Measurements from ENCODE around the gene DMWD.

DMWD gene

DNA sequence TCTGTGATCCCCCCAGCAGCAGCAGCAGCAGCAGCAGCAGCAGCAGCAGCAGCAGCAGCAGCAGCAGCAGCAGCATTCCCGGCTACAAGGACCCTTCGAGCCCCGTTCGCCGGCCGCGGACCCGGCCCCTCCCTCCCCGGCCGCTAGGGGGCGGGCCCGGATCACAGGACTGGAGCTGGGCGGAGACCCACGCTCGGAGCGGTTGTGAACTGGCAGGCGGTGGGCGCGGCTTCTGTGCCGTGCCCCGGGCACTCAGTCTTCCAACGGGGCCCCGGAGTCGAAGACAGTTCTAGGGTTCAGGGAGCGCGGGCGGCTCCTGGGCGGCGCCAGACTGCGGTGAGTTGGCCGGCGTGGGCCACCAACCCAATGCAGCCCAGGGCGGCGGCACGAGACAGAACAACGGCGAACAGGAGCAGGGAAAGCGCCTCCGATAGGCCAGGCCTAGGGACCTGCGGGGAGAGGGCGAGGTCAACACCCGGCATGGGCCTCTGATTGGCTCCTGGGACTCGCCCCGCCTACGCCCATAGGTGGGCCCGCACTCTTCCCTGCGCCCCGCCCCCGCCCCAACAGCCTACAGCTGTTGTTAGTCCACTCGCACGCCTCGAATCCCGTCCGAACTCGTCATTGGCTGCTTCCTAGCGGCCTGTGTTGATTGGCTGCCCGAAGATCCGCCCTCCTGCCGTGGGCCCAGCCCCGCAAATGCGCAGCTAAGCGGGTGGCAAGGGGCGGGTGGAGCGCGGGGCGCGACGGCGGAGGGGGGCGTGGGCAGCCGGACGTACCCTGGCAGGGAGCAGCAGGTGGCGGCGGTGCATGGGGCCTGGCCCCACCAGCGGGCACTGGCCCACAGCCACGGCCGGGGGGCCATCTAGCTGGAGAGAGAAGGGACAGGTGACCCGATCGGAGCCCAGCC, 22.2 kb downstream of the DMWD start:
- peak; percentile 91 for DNase-seq (ENCODE audit: low spot score)

DNA sequence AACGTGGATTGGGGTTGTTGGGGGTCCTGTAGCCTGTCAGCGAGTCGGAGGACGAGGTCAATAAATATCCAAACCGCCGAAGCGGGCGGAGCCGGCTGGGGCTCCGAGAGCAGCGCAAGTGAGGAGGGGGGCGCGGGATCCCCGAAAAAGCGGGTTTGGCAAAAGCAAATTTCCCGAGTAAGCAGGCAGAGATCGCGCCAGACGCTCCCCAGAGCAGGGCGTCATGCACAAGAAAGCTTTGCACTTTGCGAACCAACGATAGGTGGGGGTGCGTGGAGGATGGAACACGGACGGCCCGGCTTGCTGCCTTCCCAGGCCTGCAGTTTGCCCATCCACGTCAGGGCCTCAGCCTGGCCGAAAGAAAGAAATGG, 22.8 kb downstream of the DMWD start:
- DNase-seq (ENCODE audit: low spot score): peak; percentile 60

GRCh38 chr19:45768984-45769782, 23.5 kb downstream of the DMWD start, which contains the start of gene SIX5:
TSS of gene SIX5 (minus strand) at chr19:45769252. CDS start at chr19:45768844, 408 bp downstream.
- DNase-seq (ENCODE audit: low spot score): peak; percentile 93

- no peak for DNase-seq (ENCODE audit: low spot score)
Measured at GRCh38 chr19:45768655-45768983, 24.0 kb downstream of the DMWD start.

- no peak for DNase-seq (ENCODE audit: low spot score)
Measured at GRCh38 chr19:45767881-45768654, 24.6 kb downstream of the DMWD start.

DNA sequence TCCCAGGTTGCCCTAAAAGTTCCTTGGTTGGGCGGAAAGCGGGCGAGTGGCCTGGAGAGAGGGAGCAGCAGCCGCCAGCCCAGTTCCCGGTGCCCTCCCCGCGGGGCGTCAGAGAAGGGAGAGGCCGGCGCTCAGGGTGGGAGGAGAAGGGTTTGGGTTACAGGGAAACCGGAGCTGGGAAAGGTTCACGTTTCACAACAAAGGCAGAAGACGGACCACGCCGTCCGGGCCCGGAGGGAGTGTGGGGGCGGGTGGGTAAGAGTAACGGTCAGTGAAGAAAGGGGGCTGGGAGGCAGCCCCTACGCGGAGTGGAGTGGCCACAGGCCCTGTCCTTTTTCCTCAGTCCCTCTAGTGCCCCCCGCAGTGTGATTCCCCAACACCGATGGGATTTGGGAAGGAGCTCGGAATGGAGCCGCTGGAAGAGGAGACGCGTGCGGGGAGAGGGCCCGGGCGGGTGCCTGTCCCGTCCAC, 25.2 kb downstream of the DMWD start:
- DNase-seq (ENCODE audit: low spot score): no peak

- no peak for DNase-seq (ENCODE audit: low spot score)
Measured at GRCh38 chr19:45766869-45767346, 25.7 kb downstream of the DMWD start.

GRCh38 chr19:45766296-45766868, 26.3 kb downstream of the DMWD start:
- DNase-seq (ENCODE audit: low spot score): no peak

DNA sequence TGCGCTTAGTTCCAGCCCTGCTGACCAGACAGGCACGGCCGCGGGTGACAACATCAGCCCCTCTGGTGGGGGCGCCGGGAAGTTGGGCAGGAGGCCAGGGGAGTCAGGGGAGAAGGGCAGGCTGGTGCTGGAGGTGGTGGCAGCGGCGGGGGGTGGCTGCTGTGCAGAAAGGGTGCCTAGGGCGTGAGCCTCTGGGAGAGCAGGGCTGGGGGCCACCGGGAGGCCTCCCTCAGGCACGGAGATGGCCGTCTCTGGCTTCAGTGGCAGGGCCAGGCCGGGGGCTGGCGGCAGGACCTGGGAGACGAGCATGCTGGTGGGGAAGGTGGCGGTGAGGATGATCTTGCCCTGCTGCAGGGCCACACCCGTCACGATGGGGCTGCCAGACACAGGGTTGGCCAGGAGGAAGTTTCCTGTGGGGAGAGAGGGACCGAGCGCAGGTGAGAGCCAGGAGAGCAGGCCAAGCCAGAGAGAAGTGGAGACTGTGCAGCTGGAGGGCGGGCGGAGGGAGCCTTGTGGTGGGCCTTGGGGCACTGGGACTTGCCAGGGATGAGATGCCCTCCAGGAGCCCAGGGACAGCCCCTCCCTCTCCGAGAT, 26.8 kb downstream of the DMWD start:
- no peak for DNase-seq (ENCODE audit: low spot score)

DNA sequence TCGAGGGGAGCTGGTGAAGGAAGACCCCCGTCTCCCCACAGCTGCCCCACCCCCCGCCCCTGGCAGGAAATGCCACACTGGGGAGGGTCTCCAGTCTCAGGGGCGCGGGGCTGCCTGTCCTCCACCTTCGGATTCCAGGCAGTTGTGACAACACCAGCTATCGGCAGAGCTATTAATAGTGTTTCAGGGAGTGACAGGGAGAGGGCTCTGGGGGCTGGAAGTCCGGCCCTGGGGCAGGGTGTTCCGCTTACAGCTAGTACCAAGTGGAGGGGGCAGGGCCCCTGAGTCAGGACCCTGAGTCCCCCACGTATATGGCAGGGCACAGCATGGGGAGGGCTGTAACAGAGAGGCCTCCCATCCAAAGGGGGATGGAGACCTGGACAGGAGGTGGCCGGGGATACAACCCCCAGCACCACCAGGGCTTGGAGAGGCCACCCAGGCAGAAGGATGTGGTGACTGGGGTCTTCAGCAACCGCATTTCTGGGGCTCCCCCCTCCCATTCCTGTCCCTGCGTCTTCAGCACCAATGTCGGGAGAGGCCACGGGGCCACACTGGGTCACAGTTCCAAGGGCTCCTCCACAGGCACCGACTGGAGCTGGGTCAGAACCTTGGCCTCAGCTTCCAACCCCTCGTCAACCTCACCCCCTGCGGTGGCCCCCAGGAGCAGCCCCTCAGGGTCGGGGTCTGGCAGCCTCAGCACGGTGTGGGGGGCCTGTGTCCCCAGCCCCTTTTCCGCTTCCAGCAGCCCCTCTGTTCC, 27.5 kb downstream of the DMWD start:
- no peak for DNase-seq (ENCODE audit: low spot score)

DNA sequence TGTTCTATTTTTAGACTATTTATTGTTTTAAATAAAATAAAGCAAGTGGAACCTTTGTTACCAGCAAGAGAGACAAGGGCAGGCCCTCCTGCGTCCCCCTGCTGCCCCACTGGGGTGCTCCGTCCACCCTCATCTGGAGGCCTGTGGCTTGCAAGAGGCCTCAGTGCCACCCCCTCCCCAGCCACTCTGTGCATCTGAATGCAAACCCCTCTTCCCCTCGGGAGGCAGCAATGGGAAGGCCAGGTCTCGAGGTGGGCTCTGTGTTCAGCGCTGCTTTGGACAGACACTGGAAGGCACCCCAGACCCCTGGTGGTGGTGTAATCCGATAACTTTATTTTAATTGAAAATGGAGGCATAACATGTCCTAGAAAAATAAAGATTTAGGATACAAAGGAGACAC, 28.2 kb downstream of the DMWD start:
- DNase-seq (ENCODE audit: low spot score): no peak

- DNase-seq (ENCODE audit: low spot score): no peak
Measured at GRCh38 chr19:45763691-45764294, 28.9 kb downstream of the DMWD start.

DNA sequence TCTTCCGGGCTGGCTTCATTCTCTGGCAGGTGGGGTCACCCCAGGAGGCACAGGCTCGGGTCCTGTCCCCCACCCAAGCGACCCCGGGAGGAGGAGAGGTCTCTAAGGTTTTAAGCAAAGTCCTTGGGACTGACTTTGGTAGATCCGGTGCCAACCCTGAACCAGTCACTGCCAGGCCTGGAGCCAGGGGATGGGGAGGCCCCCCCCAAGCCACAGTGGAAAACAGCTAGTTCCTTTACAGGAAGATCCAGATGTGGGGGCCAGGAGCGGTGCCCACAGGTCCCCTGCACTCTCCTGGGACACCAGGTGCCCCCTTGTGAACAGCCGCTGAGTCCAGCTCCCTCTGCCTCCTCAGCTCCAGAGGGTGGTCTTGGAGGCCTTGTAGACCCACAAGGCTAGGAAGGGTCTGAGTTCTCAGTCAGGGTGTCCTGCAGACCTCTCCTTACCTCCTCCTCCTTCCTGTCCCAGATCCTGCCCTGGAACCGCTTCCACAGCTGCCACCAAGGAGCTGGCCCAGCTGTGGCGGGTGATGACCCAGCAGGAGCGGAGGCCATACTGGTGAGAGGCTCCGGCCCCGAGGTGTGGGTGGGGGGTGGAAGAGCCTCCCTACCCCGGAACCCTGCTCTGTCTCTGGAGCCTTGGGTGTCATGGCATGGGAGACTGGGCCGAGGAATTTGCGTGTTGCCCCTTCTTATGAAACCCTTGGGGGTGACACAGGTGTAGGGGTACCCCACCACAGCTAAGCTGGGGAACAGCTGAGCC, 29.6 kb downstream of the DMWD start:
- DNase-seq (ENCODE audit: low spot score): no peak

DNA sequence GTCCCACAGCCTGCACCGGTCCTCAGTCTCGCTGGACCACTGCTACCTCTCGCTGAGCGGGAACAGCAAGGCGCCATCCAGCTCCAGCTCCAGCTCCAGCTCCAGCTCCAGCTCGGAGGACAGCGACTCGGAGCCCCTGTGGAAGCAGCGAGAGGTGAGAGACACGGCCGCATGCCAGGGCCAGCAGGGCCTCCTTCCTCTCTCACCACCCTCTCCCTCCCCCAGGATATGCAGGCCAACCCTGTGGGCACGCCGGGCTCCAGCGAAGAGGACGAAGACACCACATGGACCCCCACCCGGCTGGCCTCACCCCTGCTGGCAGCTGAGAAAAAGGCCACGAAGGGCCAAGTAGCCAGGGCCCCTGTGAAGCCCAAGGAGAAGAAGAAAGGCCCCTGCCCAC, 30.9 kb downstream of the DMWD start:
- no peak for DNase-seq (ENCODE audit: low spot score)

DNA sequence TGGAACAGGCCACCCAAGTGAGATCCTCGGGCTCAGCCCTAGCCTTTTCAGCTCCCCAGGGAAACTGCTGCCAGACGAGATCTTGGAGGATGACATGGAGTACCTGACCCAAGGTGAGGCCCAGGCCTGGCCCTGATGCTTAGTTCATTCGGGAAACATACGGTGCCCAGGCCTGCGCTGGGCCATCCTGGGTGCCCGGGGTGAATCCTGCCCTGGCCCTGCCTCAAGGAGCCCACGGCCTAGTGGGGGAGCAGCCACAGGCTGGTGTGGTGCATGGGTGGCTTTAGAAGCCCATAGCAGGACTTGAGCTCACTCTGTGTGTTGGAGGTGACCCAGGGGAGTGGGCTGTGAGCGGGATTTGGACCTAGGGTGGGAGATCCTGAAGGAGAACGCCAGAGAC, 33.7 kb downstream of the DMWD start:
- no peak for DNase-seq (ENCODE audit: low spot score)

- no peak for DNase-seq (ENCODE audit: low spot score)
Measured at GRCh38 chr19:45757695-45758094, 35.0 kb downstream of the DMWD start.

GRCh38 chr19:45754323-45754722, 38.3 kb downstream of the DMWD start:
- DNase-seq (ENCODE audit: low spot score): no peak

DNA sequence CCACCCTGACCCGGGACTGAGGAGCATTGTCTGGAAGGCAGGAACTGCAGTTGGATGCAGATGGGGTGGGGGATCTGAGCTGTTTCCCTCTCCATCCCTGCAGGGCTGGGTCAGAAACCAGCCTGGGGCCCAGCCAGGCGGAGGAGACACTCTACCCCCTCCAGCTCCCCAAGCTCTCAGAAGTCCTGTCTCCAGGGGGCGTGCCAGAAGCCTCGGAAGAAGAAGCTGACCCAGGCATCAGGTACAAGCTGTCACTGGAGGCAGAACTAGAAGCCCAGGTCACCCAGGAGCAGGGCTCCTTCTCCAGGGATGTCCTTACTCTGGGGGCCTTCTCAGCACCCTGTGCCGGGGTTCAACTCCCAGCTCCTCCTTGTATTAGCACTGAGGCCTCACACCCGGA, 39.1 kb downstream of the DMWD start:
- DNase-seq (ENCODE audit: low spot score): no peak

DNA sequence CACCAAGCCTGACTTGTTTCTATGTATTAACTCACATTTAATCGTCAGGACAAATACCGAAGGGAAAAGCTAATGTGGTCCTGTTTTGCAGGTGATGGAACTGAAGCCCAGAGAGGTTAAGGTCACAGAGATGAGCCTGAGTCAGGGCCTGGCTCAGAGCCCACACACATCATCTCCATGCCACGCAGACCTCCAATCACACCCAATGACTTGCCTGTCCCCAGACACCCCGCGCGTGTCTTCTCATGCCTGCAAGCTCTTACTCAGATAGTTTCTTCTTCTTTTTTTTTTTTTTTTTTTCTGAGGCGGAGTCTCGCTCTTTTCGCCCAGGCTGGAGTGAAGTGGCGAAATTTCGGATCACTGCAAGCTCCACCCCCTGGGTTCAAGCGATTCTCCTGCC, 40.0 kb downstream of the DMWD start:
- DNase-seq (ENCODE audit: low spot score): no peak
